ENCODE results near the gene GZMA.
"Not testable (repeated sequence)": the region's sequence is repeated elsewhere in the genome, so short reads cannot be mapped to it uniquely, and the experiment has no call there.

Gene GZMA

DNA sequence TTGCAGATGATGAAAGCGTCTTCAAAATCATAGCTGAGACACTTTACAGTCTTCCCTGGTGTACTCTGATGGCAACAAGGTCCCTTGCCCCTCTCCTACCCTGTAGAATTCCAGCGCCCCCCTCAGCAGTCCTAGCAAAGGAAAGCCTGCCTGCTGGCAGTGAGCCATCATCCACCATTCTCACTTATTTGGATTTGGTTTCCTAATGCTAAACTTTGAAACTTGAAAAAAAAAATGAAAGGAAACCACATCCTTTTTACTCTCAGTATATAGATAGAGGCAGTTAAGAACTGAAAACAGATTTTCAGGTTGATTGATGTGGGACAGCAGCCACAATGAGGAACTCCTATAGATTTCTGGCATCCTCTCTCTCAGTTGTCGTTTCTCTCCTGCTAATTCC lies at the start of gene GZMA:
GZMA (plus strand) TSS at position 299 of the 400 bp plus-strand sequence; CDS start at position 336, 37 bp downstream.
- no peak for DNase-seq (ENCODE audit: low read depth)

DNA sequence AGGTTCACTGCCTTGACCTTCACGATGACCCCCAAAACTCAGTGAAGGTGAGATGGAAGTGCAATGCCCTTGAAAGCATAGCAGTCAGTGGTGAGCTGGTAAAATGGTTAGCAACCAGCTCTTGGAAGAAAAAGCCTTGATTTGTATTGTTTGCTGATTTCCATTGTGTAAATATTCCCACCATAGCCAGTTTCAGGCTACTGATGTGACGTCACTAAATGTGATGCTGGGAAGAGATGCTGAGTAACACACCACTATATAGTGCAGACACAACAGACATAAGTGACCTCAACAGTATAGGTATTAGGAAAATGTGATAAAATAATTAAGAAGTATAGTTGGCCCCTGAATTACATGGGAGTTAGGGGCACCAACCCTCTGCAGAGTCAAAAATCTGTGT lies 47.3 kb upstream of the GZMA start:
- no peak for DNase-seq (ENCODE audit: low read depth)

DNA sequence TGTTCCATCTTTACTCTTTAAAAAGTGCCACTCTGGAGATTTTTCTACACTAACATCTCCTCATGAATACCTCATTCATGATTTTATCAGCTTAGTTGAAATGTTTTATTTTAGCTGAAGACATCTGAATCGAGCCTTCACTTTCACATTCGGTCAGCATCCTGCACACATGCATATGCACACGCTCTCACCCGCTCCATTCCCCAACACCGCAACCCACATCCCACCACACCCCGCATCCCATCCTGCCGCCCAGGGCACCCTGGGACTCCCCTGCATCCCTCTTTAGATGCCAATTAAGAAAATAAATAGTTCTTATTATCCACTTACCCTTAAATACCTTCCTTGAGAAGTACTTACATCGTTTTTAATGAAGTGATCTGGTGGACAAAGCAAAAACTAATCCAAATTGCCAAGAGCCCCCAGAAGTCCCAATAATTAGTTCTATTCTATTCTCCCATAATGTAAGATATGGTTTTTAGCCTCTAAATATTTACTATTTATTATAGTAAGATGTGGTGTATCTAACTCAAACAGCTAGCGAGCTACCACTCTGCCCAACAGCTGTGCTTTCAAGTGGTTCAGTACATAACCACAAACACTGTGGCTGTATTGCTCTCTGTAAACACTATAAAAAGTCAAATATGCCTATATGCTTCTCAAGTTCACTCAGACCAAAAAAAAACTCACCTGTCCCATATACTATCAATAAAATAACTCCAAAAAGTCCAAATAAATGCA lies 40.2 kb upstream of the GZMA start:
- no peak for DNase-seq (ENCODE audit: low read depth)

DNA sequence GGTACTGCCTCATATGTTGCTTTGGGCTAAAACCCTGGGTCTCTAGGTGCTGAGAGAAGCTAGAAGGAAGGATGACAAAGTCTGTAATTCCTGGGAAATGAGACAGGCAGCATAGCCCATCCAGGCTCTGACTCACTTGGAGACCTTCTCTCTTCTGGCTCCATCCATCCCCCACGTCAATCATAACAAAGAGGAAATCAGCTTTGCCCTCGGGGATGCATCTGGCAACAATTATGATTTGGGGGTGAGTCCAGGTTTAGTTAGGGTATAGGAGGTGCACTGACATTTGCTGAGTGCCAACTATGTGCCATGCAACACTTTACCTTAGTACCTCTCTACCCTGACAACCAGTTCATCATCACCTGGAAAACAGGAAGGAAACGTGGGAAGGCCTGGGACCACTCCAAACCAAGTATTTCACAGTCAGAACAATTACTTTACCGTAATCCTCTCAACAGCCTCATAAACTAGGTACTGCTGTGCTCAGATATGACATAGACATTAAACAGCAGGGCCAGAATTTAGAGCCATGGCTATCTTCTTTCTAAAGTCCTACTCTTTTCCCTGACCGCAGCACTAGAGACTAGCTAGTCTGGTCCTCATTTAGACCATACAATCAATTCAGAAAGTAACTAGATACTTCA lies 39.1 kb upstream of the GZMA start:
- peak; percentile 91 for DNase-seq (ENCODE audit: low read depth)

DNA sequence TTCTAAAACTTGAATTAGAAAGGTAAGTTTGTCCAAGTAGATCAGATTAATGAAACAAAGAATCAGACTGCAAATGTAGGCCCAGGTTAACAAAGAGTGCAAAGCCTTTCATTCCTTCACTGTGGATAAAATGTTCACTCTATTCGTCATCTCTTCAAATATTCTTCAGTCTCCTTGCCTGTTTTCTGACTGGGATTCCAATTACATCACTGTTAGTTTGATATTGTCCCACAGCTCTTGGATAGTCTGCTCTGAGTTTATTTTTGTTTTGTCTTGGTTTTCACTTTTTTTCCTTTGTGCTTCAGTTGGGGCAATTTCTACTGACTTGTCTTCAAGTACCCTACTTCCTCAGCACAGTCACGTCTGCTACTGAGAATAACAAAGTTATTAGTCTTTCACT lies 38.5 kb upstream of the GZMA start:
- peak; percentile 61 for DNase-seq (ENCODE audit: low read depth)

DNA sequence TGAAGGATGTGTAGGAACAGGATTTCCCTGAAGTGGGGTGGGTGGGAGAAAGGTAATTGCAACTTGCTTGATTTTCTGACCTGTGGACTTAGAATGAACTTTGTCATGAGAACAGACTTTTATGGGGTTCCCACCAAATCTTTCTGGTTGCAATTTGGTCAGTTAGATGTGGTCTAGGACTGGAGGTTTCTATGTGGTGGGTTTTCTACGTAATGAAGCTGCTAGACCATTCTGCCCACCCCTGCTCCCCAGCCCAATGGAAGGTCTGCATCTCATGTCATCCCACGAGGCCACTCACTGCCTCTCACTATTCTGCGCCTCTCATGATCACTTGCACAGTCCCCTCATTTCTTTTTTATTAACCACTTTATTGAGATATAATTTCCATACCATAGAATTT lies 37.9 kb upstream of the GZMA start:
- no peak for DNase-seq (ENCODE audit: low read depth)

DNA sequence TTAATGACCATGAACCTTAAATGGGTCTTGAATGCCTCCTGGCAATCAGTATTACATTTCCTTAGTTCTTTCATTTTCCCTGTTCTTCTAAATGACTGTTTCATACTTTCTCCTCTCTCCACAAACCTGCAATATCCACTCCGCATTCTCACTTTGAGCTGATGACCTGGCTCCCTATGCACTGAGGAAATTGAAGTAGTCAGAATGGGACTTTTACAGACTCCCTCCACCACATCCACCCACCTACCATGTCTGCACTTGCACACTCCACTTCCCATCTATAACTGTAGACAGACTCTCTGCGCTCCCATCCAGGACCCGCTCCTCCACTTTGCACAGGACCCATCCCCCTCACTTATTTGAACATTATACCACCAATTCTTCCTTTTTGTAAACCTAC lies 36.2 kb upstream of the GZMA start:
- no peak for DNase-seq (ENCODE audit: low read depth)

DNA sequence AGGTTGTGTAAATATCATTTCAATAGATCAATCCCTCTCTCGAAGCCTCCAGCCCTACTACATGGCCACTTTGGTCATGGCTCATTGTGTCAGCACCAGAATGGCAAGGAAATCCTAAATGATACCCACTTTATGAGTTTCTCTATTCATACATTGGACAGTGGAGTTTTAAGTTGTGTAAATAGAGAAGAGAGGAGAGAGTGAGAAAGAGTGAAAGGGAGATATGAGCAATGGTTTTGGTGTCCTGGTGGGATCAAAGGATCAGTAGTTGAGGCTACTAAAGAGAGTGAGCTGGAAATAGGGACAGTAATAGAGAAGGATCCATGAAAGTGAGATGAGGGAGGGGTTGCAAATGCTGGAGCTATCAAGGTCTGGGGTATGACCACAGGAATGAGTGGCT lies 31.5 kb upstream of the GZMA start:
- DNase-seq (ENCODE audit: low read depth) = no peak

DNA sequence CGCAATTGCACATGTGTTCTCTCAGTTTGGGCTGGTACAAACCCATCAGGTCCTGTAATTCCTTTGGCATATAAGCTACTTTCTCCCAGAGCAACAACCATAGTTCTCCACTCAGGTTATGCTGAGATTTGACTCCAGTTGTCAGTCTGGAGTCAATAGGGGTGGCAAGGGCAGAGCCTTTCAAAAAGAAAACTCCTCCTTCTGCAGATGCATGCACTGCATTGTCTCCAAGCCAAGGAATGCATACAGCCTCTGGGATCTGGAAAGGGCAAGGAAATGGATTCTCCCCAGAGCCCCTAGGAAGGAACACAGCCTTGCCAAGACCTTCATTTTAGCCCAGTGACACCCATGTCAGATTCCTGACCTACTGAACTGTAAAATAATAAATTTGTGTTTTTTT lies 31.0 kb upstream of the GZMA start:
- DNase-seq (ENCODE audit: low read depth) = no peak

DNA sequence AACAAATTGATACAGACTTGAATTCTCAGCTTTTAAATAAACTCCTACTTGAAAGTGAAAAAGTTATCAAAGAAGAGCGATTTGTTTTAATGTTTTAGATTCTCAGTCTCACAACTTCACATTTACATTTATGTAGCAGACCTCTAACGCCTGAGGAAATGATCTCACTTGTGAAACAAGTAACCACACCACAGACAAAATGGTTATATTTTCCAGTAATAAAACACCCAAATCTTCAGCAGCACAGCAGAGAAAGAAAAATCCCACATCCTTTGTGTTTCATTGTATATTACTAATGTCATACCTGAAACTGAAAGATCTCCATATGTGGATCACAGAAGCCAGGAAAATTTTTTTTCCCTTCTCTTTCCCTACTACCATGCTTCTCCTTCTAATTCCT lies 29.8 kb upstream of the GZMA start:
- DNase-seq (ENCODE audit: low read depth) = no peak

DNA sequence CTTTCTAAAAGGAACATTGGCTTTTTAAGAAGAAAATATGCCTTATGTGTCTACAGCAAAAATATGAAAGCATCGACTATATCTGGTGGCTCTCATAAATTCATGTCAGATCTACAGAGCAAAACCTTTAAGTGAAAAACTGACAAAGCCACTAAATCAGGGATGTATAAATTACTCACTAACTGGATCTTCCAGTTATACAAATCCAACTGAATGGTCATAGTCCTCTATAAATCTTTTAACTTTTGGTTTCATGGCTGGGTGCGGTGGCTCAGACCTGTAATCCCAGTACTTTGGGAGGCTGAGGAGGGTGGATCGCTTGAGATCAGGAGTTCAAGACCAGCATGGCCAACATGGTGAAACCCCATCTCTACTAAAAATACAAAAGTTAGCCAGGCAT lies 29.2 kb upstream of the GZMA start:
- DNase-seq (ENCODE audit: low read depth) = no peak

DNA sequence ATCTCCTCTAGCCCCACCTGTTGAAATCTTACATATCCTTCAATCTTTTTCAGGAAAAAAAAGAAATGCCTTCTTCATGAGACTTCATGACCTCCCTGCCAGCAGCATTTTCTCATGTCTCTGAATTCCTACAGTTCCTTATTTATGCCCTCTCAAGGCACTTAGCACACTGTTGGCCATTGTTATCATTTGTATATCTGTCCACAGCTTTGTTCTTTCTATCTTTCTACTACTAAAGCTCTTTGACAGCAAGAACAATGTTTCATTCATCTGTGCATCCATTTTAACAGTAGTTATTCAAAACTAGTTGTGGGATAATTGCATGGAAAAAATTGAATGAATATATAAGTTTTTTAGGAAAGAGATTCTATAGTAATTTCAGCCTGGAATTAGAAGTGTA lies 20.9 kb upstream of the GZMA start:
- no peak for DNase-seq (ENCODE audit: low read depth)

DNA sequence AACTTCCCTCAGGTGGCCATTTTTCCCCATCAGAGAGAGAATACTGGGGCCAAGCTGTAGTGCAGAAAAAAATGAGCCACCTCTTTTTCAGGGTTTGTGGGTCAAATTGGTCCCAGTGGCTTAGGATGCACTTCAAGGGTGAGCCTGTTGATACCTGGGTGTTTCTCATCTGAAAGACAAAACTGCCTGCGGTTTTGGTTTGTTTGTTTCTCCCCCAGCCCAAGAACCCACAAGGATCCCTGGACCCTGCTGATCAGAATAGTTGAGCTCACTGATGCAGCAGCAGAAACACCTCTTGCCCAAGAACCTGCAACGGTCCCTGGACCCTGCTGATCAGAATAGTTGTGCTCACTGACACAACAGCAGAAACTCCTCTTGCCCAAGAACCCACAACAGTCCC lies 13.1 kb upstream of the GZMA start:
- not testable (repeated sequence) for DNase-seq (ENCODE audit: low read depth)

DNA sequence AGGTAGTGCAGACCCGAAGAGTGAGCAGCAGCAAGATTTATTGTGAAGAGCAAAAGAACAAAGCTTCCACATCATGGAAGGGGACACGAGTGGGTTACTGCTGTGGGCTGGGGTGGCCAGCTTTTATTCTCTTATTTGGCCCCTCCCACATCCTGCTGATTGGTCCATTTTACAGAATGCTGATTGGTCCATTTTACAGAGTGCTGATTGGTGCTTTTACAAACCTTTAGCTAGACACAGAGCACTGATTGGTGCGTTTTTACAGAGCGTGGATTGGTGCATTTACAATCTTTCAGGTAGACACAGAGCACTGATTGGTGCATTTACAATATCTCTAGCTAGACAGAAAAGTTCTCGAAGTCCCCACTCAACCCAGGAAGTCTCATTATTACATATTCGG lies 11.4 kb upstream of the GZMA start:
- not testable (repeated sequence) for DNase-seq (ENCODE audit: low read depth)

DNA sequence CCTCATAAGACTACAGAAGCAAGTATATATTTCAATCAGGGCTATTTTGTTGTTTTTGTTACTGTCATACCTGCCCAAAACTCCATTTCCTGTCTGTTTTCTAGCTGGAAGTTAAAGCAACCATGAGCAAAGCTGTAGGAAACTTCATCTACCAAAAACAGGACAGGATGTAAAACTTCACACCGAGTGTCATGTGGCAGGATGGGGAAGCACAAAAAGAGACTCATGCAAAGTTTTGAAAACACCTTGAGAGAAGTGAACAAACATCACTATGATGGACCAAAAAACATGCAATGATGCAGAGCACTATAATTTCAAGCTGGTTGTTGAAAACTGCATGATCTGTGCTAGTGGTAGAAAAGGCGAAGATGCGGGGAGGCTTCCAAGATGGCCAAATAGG lies 6.3 kb upstream of the GZMA start:
- DNase-seq (ENCODE audit: low read depth) = no peak

DNA sequence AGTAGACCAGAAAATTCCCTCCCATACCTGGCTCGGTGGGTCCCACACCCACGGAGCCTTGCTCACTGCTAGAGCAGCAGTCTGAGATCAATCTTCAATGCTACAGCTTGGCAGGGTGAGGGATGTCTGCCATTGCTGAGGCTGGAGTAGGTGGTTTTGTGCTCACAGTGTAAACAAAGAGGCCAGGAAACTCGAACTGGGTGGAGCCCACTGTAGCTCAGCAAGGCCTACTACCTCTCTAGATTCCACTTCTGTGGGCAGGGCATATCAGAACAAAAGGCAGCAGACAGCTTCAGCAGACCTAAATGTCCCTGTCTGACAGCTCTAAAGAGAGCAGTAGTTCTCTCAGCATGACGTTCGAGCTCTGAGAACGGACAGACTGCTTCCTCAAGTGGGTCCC lies 5.6 kb upstream of the GZMA start:
- no peak for DNase-seq (ENCODE audit: low read depth)

DNA sequence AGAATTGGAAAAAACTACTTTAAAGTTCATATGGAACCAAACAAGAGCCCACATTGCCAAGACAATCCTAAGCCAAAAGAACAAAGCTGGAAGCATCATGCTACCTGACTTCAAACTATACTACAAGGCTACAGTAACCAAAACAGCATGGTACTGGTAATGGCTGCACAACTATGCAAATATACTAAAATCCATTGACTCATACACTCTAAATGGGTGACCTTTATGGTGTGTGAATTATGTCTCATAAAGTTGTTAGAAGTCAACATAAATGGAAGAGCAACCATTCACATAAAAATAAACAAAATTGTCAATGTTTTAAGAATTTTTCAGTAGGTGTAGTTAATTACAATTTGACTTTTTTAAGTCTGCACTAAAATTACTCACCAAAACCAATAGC lies 1.3 kb upstream of the GZMA start:
- not testable (repeated sequence) for DNase-seq (ENCODE audit: low read depth)

DNA sequence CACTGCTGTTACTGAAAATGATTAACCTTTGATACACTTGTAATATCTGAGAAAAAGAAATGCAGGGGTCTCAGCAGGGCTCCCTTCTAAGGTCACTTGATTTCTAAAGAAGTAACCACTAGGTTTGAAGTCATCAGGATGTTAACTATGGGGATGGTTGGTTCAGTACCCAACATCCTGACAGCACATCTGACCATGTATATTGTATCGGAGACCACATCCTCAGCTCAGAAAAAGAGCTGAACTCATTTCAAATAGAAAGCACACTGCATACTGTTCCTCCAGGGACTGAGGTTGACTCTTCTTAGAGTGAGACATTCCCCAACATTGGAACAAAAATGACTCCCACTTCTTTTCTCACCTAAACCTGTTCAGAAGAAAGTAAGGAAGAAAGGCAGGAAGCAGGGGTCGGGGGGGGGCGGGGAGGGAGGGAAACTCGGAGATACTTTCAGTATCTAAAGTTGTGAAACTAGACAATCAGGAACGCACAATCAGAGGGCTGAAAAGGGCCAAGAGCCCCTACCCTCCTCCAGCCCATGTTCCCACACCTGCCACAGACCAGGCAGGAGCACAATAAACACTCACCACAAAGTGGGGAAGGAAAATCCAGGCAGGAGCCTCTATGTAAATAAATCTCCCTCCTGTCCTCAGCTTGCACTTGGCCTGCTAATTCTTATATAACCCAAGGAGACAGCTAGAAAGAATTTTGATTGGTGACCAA lies 730 bp upstream of the GZMA start:
- no peak for DNase-seq (ENCODE audit: low read depth)

DNA sequence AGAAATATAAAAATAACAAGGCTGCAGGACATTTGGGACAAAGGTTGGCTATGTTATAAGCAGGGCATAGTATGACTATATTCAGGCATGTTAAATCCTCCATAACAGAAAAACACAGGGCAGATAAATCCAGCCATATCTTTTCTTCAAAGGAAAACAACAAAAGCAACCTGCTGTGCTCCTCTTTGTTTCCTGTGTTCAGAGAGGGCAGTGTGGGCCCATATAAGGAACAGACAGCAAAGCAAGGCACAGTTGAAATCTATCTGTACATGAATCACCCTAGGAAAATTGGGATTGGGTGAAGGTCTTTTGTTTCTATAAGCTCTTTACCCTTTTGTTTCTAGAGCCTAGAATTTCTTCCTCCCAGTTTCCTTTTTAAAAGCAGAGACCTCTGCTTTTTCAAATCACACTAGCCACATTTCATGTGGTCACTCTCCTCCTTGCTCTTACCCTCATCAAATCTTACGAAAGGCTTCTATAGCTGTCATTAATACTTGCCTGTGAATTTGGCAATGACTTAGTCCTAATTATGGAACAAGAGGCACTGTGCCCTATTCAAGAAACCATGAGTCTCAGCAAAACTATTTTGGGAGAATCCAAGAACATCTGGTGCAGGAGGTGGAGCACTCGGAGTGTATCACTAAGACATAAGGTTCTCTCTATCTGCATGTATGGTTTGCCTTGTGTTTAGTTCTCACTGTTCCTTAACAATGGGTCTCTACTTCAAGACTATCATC lies 1.8 kb downstream of the GZMA start:
- no peak for DNase-seq (ENCODE audit: low read depth)

DNA sequence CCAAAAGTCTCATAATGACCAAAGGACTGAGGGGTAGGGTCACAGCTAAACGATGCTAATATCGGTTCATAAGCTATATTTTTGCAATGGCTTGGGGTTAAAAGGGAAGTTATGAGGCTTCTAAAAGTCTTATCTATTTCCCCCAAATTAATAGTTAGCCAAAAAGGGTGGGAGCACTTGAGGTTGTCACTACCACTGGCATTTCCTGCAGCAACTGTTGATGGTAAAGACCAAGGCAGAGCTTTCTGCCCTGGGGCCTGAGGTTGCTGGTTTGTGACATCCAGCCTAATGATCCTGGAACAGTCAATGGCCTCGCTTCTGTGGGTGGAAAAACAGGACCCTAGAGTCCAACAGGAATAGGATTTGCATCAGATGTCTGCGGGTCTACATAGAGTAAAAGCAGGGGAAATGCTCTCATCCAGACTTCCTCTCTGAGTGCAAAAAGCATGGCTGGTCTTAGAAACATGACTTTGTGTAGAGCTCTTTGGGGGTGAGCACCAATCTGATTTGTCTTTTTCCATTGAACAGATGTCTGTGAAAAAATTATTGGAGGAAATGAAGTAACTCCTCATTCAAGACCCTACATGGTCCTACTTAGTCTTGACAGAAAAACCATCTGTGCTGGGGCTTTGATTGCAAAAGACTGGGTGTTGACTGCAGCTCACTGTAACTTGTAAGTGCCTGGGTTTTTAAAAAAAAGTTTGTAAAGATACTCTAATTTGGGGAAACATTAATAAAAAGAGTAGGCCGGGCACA lies 2.7 kb downstream of the GZMA start:
- no peak for DNase-seq (ENCODE audit: low read depth)

DNA sequence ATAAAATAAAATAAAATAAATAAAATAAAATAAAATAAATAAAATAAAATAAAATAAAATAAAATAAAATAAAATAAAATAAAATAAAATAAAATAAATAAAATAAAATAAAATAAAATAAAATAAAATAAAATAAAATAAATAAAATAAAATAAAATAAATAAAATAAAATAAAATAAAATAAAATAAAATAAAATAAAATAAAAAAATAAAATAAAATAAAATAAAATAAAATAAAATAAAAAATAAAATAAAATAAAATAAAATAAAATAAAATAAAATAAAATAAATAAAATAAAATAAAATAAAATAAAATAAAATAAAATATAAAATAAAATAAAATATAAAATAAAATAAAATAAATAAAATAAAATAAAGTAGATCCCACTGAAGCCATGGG lies 3.5 kb downstream of the GZMA start:
- DNase-seq (ENCODE audit: low read depth) = not testable (repeated sequence)

DNA sequence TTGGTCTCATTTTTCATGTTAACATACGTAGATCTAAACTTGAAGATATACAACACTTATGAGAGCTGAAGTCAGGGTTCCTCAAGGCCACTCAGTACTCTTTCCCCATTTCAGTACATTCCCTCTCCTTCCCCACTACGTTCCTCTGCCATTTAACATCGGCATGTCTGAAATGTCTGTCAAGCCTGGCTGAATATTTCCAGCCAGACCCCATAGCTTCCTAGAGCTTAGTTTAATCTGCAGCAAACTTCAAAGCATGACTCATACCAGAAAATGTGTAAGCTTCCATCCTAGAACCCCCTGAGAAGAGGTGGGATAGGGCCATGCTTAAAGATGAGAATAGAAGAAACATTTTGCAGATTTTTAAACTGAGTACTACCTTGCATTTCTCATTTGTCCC lies 6.2 kb downstream of the GZMA start:
- no peak for DNase-seq (ENCODE audit: low read depth)
